AG10803 (cell line): ENCODE data around the gene UBALD2.

ENCODE experiments used
- DNase-seq: peaks from one replicate; pipeline ENCODE4 v3.0.0; 2010; ENCODE audit warnings: low read depth
- H3K4me3 ChIP-seq: 2 replicates; pipeline ENCODE4 v1.5.1; 2011; ENCODE audit warnings: mild to moderate bottlenecking, low read length, control low read depth
- TF ChIP-seq, protein P1 (sequence below): conservative IDR thresholded peaks from 2 replicates; pipeline ENCODE4 v1.5.1; 2011; ENCODE audit warnings: mild to moderate bottlenecking, low read length, control low read depth, inconsistent platforms

Gene UBALD2

DNA sequence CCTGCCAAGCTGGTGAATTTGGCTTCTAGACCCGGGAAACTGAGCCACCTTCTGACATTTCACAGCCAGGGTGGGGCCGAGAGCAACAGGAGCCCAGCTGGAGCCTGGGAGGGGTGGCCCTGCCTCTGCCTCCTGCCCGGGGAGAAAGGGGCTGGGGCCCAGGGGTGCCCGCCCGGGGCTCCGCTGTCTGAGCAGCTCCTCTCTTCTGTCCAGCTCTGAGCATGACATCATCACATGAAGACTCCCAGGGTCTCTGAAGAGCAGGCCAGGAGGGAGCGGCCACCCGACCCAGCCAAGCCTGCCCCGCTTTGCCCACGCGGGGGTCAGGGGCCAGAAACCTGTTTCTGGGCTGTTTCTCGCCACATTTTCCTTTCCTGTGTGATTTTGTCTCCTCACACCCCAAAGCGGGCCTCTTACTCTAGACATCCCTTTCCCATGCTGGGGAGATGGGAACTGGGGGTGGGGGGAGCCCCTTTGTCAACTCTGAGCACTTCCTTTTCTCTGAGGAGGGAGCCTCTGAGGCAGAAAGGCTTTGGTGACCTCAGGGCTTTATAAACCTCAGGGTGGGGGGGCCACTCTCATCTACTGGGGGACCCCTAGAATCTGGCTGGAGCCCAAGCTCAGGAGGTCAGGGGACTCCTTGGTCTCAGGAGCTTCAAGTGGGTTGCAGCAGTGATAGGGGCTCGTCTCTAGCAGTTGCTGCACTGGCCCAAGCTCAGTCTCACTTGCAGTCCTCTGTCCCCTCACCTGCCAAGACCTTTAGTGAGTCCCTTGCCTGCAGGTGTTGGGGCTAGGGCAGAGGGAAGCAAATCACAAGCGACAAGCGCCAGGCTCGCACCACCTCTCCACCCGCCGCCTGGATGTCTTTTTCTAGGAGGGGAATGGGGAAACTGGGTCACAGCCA lies 7.6 kb downstream of the UBALD2 start:
- DNase-seq: no peak
- TF ChIP-seq, protein P1, sequence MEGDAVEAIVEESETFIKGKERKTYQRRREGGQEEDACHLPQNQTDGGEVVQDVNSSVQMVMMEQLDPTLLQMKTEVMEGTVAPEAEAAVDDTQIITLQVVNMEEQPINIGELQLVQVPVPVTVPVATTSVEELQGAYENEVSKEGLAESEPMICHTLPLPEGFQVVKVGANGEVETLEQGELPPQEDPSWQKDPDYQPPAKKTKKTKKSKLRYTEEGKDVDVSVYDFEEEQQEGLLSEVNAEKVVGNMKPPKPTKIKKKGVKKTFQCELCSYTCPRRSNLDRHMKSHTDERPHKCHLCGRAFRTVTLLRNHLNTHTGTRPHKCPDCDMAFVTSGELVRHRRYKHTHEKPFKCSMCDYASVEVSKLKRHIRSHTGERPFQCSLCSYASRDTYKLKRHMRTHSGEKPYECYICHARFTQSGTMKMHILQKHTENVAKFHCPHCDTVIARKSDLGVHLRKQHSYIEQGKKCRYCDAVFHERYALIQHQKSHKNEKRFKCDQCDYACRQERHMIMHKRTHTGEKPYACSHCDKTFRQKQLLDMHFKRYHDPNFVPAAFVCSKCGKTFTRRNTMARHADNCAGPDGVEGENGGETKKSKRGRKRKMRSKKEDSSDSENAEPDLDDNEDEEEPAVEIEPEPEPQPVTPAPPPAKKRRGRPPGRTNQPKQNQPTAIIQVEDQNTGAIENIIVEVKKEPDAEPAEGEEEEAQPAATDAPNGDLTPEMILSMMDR: no peak
- H3K4me3 ChIP-seq: no peak overlapping the region

DNA sequence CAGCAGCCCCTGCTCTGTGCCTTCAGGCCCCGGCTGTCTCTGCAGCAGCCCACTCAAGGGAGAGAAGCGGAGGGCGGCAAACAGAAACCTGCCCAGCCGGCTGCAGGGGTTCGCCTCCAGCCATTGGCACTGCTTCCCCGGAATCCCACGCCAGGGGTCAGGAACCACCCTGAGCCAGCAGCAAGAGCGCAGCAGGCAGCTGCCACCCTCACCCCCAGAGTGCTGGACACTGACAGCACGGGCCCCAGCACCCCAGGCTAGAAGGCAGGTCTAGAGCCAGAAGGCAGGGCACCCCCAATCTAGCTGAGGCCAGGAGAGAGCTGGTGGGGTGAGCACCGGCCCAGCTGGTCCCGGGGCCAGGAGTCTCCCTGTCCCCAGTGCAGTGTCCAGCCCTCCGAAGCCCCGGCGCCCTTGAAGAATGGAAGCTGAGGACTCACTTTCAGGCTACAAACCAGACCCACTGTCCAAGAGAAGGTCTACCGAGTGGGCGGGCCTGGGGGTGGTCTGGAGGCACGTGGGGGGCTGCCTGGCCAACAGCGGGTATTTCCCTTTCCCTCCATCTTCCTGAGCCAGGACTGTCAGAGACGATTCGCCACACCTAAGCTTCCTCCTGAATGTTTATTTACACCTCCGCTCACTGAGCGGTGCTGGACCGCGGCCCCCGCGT lies 8.4 kb downstream of the UBALD2 start:
- DNase-seq: no peak
- TF ChIP-seq, protein P1: no peak
- no peak overlapping the region for H3K4me3 ChIP-seq

DNA sequence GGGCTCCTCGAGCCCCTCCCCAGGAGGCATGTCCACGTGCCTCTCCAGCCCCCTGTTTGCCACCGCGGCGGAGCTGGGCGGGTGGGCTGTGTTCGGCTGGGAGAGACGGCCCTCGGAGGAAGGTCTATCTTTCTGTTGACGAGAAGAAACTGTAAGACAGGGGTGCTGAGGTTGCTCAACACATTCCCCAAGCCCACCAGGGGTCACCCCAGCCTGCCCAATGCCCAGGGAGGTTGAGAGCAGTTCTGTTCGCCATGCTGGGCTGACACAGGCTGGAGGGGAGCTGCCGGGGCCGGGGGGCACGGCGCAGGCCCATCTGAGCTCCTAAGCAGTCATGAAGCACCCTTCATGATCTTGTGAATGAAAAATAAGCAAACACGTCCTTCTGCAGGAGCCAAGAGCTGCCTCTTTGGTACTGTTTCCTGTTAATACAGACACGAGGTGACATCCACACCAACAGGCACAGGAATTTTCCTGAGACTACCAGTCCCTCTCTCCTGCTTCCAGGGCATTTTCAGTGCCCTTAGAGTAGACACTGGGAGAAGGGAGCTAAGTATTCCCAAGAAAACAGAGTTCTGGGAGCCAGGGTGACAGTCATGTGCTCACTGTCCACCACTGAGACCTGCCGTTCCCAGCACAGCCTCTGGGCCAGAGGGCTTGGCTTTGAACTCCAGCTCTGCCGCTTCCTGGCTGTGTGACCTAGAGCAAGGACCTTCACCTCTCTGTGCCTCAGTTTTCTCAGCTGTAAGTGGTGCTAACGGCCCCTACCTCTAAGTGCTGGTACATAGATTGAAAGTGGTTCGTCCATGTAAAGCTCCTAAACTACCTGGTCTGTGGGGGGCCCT lies 9.2 kb downstream of the UBALD2 start:
- H3K4me3 ChIP-seq: no peak overlapping the region
- TF ChIP-seq, protein P1: no peak
- no peak for DNase-seq

DNA sequence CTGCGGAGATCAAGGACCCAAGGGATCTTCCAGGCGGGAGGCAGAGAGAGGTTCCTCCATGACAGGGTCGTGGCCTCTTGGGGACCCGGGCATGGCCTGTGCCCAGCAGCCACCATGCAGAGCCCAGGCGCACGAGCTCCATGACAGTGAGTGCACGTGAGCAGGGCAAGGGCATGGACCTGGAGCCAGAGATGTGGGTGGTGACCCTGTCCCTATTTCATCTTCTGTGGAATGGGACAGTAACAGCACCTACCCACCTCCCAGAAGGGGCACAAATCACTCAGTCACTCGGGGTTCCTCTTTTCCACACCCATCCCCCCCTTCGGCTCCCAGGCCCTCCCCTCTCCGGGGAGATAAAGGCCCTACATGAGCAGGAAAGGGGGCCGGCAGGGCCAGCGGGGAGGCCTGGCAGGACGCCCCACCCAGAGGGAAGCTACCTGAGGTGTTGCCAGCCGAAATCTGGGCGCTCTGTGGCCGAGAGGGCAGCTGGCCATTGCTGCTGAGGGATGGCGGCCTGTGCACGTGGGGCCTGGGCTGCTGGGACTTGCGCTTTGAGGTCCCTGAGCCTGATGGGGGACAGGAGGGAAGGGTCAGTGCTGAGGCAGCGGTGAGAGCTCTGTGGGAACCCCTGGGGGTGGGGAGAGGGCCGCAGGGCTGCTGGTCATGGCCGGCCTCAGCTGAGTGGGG lies 10.4 kb downstream of the UBALD2 start:
- no peak for DNase-seq
- TF ChIP-seq, protein P1: no peak
- H3K4me3 ChIP-seq: no peak overlapping the region

DNA sequence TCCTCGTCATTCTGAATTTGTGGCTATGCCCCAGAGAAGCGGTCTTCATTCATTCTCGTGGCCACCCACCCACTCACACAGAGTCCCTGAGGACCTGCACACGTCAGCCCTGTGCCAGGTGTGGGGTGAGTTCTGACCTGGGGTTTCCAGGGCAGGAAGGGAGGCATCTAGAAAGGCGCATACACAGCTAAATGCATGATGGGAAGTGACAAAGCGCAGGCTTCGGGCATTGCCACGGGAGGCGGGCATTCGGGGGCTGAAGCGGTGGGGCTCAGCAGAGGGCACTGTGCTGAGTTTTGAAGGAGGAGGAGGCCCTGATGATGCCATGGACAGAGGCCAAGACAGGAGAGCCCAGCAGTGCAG lies 10.9 kb downstream of the UBALD2 start:
- no peak overlapping the region for H3K4me3 ChIP-seq
- DNase-seq: no peak
- TF ChIP-seq, protein P1: no peak

DNA sequence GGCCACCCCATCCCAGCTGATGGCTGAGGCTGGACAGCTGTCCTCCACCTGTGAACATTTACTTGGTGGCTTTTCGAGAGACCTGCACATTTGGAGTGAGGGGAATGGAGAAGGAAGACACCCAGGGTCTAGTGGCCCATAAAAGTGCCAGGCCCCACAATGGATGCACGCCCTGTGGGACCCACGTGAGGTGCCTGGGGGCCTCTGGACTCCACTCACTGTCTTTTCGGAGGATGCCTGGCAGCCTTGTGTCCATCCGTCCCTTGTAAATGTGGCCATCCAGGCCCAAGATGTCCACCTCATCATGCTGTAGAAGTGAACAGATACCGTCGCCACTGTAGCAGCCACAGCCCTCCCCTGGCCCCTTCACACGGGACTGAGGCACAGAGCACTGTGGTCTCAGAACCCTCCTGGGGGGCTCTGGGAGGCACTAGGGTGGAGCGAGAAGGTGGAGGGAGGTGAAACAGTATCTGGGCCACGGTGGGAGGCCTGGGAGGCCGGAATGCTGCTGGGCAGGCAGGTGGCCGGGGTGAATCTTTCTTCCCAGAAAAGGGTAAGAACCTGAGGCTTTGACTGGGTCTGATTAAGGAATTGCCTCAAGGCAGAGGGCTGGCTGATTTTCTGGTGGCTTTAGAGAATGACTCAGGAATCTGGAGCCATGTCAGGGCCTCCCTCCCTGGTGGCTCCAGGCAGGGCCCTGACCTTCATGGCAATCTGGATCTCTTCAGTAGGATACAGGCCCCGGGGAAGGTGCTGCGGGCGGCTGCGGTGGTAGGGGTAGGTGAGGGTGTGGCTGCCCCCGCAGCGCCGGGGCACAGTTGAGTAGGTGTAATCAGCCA lies 11.5 kb downstream of the UBALD2 start:
- peak; percentile 66 for DNase-seq
- TF ChIP-seq, protein P1: no peak
- no peak overlapping the region for H3K4me3 ChIP-seq
